GM19438 (cell line): Measurements from ENCODE around the gene CEP55.
"Not testable (repeated sequence)": the region's sequence is repeated elsewhere in the genome, so short reads cannot be mapped to it uniquely, and the experiment has no call there.

ENCODE experiments used
- ATAC-seq: cut with Tn5 transposase; IDR thresholded peaks from one replicate; pipeline ENCODE4 v1.9.1; 2021; ENCODE audit warnings: low read depth; ENCODE audit not compliant: unreplicated experiment

Gene CEP55

DNA sequence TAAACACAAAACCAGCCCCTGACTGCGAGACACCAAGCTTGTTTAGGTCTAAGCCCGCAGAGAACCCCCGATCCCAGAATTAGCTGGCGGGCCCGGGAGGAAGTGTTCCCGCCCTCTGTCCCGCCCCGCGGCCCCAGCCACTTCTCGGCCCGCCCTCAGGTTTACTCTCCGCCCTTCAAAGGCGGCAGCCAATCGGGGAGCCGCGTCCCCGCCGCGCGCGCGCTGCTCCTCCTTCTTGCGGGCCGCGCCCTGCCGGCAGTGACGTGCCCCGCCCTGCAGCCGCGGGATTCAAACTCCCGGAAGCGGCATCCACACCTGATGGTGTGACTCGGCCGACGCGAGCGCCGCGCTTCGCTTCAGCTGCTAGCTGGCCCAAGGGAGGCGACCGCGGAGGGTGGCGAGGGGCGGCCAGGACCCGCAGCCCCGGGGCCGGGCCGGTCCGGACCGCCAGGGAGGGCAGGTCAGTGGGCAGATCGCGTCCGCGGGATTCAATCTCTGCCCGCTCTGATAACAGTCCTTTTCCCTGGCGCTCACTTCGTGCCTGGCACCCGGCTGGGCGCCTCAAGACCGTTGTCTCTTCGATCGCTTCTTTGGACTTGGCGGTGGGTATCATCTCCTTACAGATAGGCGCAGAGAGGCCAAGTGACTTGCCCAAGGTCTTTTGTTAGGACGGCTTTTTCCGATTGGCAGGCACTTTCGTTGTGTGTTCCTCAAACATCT is at the start of gene CEP55:
TSS of gene CEP55 (plus strand) at position 291 of the 720 bp plus-strand sequence. CDS start 3,440 bp downstream, outside the sequence.
- peak; percentile 98 for ATAC-seq

DNA sequence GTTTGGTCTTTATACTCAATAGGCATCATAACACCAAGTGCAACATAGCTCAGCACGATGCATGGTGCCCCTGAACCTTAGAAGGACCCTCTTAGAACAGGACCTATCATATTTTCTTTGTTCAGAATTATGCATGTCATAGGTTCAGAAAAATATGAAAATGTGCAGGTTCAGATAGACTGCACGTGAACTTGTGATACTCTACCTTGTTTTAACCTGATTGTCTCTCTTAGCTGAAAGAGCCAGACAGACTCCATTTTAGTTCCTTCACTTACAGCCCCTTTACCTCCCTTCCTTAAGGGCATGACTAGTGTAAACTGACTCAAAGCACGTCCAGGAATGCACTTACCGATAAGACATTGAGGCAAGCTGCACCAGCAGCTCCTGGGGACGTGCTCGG is 49.4 kb upstream of the CEP55 start:
- ATAC-seq, result no peak

DNA sequence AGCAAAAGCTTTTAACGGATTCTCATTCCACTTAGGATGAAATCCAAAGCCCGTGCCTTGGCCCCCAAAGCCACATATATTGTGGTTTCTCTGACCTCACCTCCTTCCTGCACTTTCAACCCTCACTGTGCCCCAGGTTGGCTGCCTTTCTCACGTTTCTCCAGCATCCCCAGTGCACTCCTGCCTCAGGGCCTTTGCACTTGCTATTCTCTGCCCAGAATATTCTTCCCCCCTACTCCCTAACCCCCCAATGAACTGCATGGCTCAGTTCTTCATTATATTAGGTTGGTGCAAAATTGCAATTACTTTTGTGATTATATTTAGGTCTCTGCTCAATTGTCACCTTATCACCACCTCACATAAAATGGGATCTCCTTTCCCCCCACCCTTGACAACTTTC is 48.4 kb upstream of the CEP55 start:
- no peak for ATAC-seq

DNA sequence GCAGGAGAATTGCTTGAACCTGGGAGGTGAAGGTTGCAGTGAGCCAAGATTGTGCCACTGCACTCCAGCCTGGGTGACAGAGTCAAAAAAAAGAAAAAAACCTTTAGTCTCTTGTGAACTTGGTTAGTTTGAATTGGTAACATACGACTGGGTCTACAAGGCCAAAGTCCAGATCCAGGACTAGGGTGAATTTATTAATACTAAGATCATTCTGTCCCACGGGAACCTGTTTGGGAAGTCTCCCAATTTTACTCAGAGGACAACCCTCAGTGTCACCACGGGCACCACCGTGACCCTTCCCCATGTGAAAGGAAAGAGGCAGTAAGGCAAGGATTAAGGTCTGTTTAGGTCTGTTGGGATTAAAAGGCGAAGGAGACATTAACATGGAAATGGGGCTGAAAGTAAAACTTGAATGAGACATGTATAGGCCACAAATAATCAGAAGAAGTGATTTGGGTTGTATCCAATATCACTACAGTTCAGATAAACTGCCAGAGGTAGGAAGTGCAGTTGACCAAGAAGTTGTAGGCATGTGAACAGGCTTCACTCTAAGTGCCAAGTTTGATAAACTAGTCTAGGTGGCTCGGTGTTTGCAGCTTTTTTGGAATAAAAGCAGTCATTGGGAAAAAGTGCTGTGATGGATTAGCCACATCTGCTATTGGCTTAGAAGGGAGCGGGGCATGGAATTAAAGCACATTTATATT is 45.0 kb upstream of the CEP55 start:
- ATAC-seq, result no peak

GRCh38 chr10:93452143-93452542 is 44.3 kb upstream of the CEP55 start:
- no peak for ATAC-seq

- no peak for ATAC-seq
These were observed 42.3 kb upstream of the CEP55 start for GRCh38 chr10:93454146-93454545.

GRCh38 chr10:93454736-93455135 is 41.7 kb upstream of the CEP55 start:
- no peak for ATAC-seq

- no peak for ATAC-seq
These were observed 39.9 kb upstream of the CEP55 start for GRCh38 chr10:93456480-93456879.

- ATAC-seq, result no peak
These were observed 38.9 kb upstream of the CEP55 start for GRCh38 chr10:93457511-93457910.

- ATAC-seq, result no peak
These were observed 37.6 kb upstream of the CEP55 start for GRCh38 chr10:93458821-93459257.

GRCh38 chr10:93459466-93459865 is 36.9 kb upstream of the CEP55 start:
- no peak for ATAC-seq

DNA sequence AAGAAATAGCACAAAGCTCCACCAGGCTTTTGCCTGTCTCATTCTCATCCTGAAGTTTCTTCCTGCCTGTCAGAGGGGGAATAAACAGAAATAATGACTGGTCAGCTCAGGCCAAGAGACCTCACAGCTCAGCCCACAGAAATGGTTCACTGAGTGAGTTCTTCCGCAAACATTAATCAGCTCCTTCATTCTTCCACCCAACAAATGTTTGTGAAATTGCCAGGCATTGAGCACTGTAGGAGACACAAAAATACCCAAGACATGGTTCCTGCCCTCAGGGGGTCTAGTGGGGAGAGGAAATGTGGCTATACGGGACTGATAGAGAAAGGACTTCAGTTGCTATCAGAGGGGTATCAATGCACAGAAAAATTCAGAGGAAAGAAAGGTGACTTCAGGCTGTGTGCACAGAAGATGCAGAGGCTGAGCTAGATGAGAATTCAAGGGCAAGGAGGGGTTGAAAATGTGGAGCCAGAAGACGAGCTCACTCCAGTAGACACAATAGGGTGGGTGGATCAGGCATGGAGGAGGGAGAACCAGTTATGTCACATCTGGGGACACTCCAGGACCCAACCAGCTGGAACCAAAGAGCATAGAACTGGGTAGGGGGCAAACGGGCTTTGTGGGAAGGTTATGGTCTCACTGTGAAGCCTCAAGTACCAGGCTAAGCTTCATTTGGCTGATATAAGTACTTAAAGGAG is 35.2 kb upstream of the CEP55 start:
- no peak for ATAC-seq

GRCh38 chr10:93461807-93462178 is 34.6 kb upstream of the CEP55 start:
- no peak for ATAC-seq

DNA sequence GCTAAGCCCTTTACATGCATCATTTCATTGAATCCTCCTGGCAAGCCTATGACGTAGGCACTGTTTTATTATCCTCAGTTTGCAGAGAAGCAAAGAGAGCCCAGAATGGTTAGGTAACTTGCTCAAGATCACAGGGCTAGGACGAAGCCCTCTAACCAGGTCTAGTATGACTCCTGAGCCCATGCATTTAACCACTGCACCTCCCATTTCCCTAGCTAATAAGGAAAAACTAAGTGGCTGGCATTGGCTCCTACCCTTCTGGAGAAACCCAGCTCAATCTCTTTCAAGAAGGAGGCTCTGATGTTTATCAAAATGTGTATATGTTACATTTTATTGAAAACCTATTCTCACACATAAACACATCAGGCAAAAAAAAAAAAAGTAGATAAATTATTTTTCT is 34.0 kb upstream of the CEP55 start:
- ATAC-seq, result no peak

- ATAC-seq, result no peak
These were observed 33.5 kb upstream of the CEP55 start for GRCh38 chr10:93462881-93463280.

DNA sequence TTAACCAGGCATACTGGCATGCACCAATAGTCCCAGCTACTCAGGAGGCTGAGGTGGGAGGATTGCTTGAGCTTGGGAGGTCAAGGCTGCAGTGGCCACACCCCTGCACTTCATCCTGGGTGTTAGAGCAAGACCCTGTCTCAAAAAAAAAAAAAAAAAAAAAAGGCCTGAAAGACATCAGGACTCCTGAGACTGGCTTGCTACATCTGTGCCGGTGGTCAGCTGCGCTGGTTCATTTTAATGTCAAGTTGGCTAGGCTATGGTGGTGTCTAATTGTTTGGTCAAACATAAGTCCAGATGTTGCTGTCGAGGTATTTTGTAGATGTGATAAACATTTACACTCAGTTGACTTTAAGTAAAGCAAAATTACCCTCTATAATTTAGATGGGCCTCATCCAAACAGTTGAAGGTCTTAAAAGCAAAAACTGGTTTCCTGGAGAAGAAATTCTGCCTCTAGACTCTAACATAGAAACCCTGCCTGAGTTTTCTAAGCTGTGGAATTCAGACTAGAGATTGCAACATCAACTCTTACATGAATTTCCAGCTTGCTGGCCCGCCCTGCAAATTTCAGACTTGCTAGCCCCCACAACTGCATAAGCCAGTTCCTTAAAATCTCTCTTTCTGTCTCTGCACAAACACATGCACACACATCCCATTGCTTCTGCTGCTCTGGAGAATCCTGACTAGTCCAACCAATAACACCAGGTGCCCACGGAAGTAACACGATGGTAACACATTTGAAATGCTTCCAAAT is 32.5 kb upstream of the CEP55 start:
- no peak for ATAC-seq

DNA sequence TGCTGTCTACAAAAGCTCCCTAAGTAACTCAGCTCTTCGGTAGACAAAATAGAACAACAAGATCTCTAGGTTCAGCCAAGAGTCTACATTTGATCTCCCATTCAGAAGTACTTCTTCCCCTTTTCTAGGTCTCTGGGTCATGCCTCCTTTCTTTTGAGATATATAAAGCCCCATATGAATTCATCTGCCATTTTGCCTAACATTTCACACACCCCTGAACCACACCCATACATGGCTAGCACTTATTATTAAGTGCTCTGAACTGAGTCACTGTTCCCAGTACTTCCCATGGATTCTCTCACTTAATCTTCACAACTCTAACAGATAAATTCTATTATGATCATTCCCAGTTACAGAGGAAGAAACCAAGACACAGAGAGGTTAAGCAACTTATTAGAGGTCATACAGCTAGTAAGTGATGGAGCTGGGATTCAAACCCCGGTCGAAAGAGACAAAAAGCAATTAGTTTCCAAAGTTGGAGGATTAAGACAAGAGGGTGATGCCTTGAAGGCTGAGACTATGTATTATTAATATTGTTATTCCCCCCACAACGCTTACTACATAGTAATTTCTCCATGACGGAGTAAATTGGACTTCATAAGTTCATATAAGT is 31.5 kb upstream of the CEP55 start:
- no peak for ATAC-seq

- no peak for ATAC-seq
These were observed 30.4 kb upstream of the CEP55 start for GRCh38 chr10:93465806-93466675.

DNA sequence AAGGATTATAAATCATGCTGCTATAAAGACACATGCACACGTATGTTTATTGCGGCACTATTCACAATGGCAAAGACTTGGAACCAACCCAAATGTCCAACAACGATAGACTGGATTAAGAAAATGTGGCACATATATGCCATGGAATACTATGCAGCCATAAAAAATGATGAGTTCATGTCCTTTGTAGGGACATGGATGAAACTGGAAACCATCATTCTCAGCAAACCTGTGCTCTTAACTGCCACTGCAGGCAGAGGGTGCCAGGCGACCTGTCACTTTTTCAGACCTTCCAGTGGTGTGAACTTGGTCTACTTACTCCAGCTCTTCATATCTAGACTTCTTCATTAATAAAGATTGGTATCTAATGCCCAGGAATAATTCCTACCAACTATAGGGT is 28.8 kb upstream of the CEP55 start:
- ATAC-seq, result not testable (repeated sequence)
